Measurements from ENCODE around the gene CADPS2.

- no peak for TF ChIP-seq CTCF (IDR thresholded peaks at IDR 0.05)
- no peak for TF ChIP-seq IRF2 (CRISPR knock-in tag; IDR thresholded peaks at IDR 0.05; ENCODE audit: borderline replicate concordance, low read depth)
- TF ChIP-seq JUN (CRISPR knock-in tag; IDR thresholded peaks at IDR 0.05), result no peak
- TF ChIP-seq TCF7 (CRISPR knock-in tag; IDR thresholded peaks at IDR 0.05; ENCODE audit: low read depth), result no peak
- no peak for TF ChIP-seq CREM (CRISPR knock-in tag; IDR thresholded peaks at IDR 0.05)
- TF ChIP-seq ZMAT4 (CRISPR knock-in tag; IDR thresholded peaks at IDR 0.05), result no peak
- no peak for TF ChIP-seq E2F5 (CRISPR knock-in tag; IDR thresholded peaks at IDR 0.05)
- no peak for TF ChIP-seq MAX (CRISPR knock-in tag; IDR thresholded peaks at IDR 0.05)
- no peak for TF ChIP-seq ZNF121 (CRISPR knock-in tag; IDR thresholded peaks at IDR 0.05)
- no peak for TF ChIP-seq USF2 (CRISPR knock-in tag; IDR thresholded peaks at IDR 0.05)
- TF ChIP-seq CBFB (CRISPR knock-in tag; IDR thresholded peaks at IDR 0.05; ENCODE audit: low read depth), result no peak
- no peak for TF ChIP-seq SP1 (CRISPR knock-in tag; conservative IDR thresholded peaks at IDR 0.05)
Observed at GRCh38 chr7:122803851-122804250, 82.4 kb downstream of the CADPS2 start.

All from WTC11 (cell line).